GM18505 (cell line): ENCODE data around the gene ARHGAP25.
A peak's percentile ranks its signal among the peaks of the same experiment; 100 is the strongest.

Source experiments
- ATAC-seq: cut with Tn5 transposase; IDR thresholded peaks from one replicate; pipeline ENCODE4 v1.9.1; 2021; ENCODE audit not compliant: unreplicated experiment
- POLR2A ChIP-seq: IDR thresholded peaks from 4 replicates; pipeline ENCODE4 v1.6.1; 2011; ENCODE audit warnings: borderline replicate concordance; ENCODE audit not compliant: insufficient read depth, insufficient read length; ENCODE audit errors: extremely low read depth

The ARHGAP25 gene

DNA sequence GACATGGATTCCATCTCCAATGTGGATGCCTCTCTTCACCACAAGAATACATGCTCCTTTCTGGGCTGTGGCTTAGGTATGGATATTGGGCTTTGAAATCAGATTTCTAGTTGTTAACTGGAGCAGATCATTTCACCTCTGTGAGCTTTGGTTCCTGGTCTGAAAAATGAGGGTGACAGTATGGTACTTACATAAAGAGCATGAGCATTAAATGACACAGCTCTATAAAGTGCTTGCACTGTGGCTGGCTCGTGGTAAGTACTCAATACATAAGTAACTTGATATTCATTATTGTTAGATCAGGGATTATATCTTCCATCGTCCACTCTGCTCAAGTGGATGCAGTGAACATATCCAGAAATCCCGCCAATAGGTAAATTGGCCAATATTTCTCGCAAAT, 33.4 kb downstream of the ARHGAP25 start:
- TF ChIP-seq POLR2A: no peak
- ATAC-seq: no peak

DNA sequence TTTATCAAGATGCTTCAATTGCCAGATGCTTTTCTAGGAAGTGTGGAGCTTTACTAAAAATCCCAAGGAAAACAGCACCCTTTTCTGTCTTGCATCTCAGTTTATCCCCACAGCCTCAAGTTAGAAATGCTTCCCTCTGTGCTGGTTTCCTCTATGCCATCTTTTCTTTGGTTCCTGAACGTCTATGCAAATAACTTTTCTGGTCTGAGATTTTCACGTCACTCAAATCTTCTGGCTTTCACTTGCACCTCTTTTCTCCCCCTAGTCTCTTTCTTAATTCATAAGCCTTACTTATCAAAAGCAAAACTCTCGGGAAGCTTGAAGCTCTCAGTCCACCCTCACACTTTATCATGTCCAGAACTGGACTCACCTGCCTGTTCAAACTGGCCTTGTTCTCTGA, 33.9 kb downstream of the ARHGAP25 start:
- ATAC-seq: no peak
- TF ChIP-seq POLR2A: peak; percentile 43

DNA sequence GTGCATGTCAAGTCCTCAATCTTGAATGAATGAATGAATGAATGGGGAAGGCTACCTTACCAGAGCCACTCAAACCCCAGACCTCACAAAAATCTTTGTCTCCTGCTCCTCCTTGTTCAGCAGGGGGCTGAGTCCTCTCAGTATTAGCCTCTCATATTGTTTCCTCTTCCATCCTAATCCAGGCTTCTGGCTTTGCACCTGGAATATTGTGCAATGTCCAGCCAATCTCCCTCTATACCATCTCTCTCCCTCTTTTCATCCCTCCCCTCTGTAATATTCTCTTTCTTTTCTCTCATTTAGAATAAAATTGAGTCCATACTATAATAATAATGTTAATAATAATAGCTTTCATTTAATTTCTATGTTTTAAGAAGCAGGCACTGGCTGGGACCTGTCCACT, 34.3 kb downstream of the ARHGAP25 start:
- TF ChIP-seq POLR2A: no peak
- no peak for ATAC-seq

DNA sequence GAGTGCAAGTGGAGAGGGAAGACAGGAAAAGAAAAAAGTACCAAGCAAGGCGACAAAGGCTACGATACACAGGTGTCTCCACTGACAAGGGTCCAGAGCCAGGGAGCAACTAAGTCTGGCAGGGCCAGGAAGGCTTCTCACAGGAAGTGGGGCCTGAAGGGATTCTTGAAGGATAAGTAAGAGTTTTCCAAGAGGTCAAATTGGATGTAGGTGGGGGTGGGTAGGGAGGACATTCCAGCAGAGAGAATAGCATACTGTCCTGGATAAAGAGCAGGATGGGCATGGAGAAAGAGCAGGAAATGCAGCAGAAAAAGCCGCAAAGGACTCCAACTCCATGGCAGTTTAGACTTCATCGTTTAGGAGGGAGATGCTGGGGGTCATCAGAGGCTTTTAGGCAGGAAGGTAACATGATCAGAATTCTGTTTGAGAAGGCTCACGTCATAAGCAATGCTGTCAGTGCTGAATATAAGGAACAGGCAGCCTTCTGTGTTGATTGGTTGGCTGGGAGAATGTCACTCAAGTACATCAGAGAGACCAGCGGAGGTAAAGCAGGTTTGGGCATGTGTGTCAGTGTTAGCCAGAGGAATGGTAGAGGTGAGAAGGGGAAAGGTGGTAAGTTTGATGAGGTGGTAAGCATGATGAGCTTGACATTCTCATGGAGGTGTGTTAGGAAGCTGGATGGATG, 35.1 kb downstream of the ARHGAP25 start:
- TF ChIP-seq POLR2A: no peak
- no peak for ATAC-seq

DNA sequence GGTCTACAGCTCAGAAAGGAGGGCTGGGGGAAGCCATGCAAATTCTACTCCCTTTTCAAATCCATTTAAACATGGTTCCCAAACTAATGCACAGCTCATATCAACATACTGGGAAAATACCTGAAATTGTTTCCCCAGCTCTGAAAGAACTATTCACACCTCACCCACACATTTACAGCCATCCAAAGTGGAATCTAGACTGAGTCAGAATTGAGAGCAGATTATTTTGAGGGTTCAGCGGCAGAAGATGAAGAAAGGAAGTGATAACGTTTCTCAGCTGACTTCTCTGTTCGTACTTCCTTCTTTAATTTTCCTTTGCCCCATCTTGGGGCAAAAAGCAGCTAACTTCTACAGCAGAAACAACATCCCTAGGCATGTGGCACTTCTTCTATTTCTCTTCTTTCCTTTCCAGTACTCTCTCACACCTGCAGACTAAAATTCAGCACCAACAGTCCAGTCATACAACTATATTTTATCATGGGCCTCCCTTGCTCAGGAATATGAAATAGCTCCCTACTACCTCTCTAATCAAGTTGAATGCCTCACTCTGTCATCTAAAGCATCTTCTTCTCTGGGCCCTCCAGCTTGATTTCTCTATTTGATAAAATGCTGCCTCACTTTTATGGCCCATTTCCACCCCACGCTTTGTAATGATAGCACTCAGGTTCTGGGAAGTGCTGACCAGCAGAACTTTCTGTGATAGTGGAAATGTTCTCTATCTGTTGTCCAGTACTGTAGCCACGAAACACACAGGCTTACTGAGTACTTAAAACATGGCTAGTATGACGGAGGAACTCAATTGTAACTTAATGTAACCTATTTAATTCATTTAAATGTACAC, 35.9 kb downstream of the ARHGAP25 start:
- no peak for ATAC-seq
- peak; percentile 30 for TF ChIP-seq POLR2A

DNA sequence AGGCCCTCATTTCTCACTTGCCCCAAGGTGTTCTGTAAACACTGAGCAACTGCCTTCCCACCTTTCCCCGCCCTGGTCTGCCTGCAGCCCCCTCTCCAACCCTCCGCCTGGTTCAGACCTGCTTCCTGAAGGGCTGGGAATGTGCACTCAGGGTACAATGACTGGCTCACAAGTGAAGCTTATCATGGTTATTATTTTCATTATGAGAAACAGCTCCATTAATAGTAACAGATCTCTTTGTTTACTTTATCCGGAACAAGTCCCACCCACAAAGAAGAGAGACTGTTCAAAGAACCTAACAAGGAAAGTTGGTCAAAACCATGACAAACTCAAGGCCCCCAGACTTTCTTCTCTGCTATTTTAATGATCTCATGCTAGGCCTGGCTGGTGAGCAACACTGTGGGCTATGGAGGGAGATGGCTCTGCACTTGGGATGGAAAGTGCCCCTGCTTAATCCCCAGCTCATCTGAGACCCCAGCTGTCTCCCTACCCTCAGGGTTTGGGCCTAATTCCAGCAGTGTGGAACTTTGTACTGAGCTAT, 36.7 kb downstream of the ARHGAP25 start:
- TF ChIP-seq POLR2A: no peak

DNA sequence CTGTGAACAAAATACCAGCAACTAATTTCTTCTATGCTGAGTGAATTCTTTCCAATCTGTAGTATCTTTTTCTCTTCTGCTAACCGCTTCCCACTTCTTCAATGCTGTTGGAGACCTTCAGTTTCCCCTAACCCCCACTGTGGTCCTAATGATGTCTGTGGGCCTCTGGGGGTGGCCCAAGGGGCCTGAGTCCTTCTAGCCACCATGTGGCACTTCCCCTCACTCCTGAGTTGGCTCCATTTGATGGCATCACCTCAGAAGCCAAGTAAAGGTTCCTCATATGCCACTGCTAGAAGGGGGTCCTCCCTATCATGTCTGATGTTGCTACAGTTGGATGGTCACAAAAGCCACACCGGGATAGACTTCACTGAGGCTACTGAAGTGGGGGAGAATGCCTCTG, 37.5 kb downstream of the ARHGAP25 start:
- TF ChIP-seq POLR2A: no peak

More for the DNA sequence above, 36.7 kb downstream of the ARHGAP25 start:
- no peak for ATAC-seq

DNA sequence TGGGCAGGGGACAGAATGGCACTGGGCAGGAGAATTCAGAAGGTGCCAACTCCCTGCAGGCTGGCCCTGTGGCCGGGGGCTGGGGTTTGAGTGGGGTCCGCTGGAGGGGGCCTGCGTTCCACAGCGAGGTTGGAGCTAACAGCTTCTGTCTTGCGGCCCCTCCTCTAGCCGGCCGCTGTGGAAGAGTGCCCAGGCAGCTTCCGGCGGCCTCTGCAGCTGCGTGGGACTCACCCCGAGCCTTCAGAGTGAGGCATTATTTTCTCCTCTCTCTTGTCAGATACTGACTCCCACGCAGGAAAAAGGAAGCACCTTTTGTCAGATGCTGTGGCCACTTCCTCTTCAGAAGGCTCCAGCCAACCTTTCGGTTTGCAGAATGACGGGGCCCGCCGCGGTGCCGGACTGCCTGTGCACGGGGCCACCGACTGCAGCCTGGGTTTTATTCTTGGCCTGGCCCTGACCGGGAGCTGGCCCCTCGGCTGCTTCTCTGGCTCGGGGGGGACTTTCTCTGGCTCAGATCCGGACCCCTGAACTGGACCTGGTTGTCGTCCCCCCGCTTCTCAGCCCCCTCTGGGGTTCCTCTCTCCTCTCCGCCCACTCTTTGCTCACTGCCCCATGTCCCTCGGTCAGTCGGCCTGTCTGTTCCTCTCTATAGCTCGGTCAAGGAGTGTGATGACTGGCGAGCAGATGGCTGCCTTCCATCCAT, 40.1 kb downstream of the ARHGAP25 start:
- TF ChIP-seq POLR2A: peak; percentile 77
- peak; percentile 80 for ATAC-seq

More for the DNA sequence above, 37.5 kb downstream of the ARHGAP25 start:
- ATAC-seq: no peak

DNA sequence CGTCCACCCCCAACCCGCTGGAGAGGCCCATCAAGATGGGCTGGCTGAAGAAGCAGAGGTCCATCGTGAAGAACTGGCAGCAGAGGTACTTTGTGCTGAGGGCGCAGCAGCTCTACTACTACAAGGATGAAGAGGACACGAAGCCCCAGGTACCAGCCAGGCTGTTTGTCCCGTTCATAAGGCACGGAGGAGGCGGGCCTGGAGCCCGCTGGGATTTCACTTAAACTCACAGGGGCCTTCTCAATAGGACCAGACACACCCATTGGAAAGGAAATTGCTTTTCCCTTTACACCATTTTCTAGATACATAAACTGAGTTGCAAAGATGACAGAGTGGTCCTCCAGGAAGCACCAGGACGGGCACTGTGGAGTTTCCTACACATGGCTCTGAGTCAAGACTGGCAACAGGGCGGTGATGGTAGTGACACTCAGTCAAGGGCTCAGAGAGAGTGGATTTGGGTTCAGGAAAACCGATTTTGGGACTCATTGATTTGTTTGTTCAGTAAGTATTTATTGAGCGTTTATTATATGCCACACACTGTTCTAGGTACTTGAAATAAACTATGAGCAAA, 40.7 kb downstream of the ARHGAP25 start:
- peak; percentile 4 for ATAC-seq
- no peak for TF ChIP-seq POLR2A

DNA sequence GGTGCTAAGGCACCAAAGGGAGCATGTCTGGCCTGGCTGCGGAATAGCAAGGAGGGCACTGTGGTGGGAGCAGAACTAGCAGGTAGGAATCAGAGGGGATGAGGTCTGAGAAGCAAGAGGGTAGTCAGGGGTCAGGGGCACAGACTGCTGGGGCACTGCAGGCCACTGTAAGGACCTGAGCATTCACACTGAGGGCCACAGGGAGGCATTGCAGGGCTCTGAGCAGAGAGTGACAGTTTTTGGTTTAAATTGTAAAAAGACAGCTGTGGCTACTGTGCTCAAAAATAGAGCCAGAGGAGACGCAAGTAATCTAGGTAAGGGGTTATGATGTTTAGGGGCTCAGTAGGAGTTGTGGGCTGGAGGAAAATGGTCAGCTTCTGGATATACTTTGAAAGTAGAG, 41.5 kb downstream of the ARHGAP25 start:
- TF ChIP-seq POLR2A: peak; percentile 40
- no peak for ATAC-seq

DNA sequence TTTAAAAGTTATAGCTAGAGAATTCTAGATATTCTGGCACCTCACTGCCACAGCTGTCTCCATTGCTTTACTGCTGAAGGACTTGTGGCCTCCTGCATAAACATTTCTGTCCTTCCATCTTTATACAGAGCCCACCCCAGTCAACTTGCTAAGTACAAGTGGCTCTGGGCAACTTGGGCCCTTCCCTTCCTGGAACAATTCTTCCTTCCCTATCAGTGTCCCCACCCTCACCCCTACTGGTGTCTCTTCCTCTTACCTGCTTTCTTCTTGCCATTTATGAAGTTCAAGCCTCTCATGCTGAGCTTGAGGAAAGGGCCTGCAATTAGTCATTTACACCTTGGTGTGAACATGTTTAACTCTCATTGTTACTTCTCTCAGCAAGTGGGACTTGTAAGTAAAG, 45.0 kb downstream of the ARHGAP25 start:
- ATAC-seq: no peak
- no peak for TF ChIP-seq POLR2A

DNA sequence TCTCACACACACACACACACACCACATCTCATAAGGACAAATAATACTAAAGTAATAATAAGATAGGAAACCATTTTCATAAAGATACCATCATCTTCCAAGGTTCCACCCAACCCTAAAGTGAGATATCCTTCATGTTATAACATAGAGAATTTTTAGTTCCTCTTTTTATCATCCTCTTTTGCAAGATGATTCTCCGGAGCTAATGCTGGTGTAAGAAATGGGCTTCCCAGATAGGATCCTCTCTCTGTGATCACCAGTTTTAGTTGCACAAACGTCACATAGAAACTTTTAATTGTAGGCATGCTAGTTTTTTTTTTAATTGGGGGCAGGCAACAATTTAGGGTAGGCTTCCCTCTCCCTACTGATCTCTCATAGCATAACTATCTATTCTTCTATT, 49.6 kb downstream of the ARHGAP25 start:
- no peak for TF ChIP-seq POLR2A
- no peak for ATAC-seq

DNA sequence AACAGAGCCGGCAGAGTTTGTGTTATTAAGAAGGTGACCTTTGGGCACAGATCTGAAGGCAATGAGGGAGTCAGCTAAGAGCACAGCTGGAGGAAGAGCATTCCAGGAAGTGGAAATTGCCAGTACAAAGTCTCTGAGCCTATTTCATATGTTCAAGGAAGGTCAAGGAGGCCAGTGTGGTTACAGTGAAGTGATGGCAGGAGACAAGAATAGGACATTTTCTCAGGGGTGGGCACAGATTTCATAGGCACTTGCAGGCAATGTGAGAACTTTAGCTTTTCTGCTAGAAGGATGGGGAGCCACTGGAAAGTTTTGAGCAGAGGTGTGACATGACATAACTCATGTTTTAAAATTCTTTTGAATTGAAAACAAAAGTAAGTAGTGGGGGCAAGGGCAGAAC, 50.3 kb downstream of the ARHGAP25 start:
- no peak for ATAC-seq
- no peak for TF ChIP-seq POLR2A

DNA sequence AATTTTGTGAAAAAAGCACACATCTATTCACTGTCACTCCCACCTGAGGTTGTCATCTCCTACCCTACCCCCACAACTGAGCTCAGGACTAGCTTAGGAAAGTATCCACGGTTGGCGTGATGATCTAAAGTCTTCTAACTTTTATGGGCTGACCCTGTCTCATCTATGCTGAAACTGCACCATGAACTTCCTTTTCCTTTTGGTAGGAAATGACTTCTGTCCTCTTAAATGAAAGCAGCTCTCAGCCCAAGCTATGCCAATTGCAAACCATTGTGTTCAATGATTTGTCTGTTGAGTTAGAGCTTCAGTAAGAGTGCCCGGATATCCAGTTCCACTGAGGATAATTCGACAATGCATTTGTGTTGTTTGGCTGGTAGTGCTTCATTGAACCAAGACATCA, 52.7 kb downstream of the ARHGAP25 start:
- no peak for TF ChIP-seq POLR2A
- ATAC-seq: no peak

DNA sequence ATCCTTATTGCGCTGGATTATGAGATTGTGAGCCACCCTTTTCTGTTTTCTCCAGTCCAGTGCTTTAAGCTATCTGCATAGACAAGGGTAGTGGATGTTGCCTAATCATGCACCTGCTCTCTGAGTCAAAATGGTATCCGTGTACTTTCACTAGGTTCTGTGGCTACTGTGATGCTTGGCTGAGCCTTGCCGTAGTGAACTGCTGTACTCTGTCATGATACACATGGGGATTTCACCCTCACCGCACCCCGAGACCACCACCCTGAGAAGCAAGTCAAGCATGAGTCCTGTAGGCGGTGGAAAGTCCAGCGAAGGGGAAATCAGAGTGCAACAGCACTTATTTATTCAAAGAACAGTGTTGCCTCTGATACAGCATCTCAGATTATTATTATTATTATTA, 55.0 kb downstream of the ARHGAP25 start:
- no peak for TF ChIP-seq POLR2A
- ATAC-seq: peak; percentile 99
